Testis (tissue), 3 donors: ENCODE measurements around the gene TBC1D10A. TPM values are rescaled to one million over a fixed set of nuclear protein-coding genes. Genes with fewer than 3 reads are reported as not detected.

ENCODE experiments used
- DNase-seq: peaks from one replicate; pipeline ENCODE4 v3.0.0-alpha.2; 2019
- H3K27ac ChIP-seq, 2 donors: fragments of 200-600 bp; sonication (generic); one replicate each; pipeline ENCODE4 v1.5.1; 2019
- H3K27me3 ChIP-seq: fragments of 200-600 bp; sonication (generic); one replicate; pipeline ENCODE4 v1.5.1; 2019
- H3K36me3 ChIP-seq: fragments of 200-600 bp; sonication (generic); one replicate; pipeline ENCODE4 v1.5.1; 2017; ENCODE audit warnings: low read depth; ENCODE audit errors: missing control alignments
- H3K4me1 ChIP-seq: fragments of 200-600 bp; sonication (generic); one replicate; pipeline ENCODE4 v1.5.1; 2019
- H3K4me3 ChIP-seq, 2 donors: fragments of 200-600 bp; sonication (generic); one replicate each; pipeline ENCODE4 v1.5.1; 2017 to 2019
- H3K9me3 ChIP-seq: fragments of 200-600 bp; sonication (generic); one replicate; pipeline ENCODE4 v1.5.1; 2017
- POLR2A ChIP-seq: fragments of 450-650 bp; IDR thresholded peaks from one replicate; pipeline ENCODE4 v1.6.1; 2017; ENCODE audit warnings: antibody characterized with exemption, mild to moderate bottlenecking, moderate library complexity
- WGBS, 2 donors: methylation state at CpG; one replicate each; pipeline ENCODE4 v1.1.5; 2018; 5-methylcytosine and 5-hydroxymethylcytosine counted together
- intact Hi-C: fragments of 100-400 bp; cut with DNase I; formaldehyde crosslinking; loops from one replicate; pipeline ENCODE4 v1.15.1; 2023; ENCODE audit warnings: low total_unique reads
- polyA plus RNA-seq: library from polyadenylated mRNA; stranded (reverse); fragments of 350-450 nt; fragmentation: Illumina TruSeq; extraction: RNeasy Lipid Tissue Mini Kit (QIAGEN cat#74804); gene quantifications from one replicate; pipeline ENCODE4 v1.2.3, GENCODE V29; 2014; ENCODE audit warnings: low read depth, low replicate concordance; ENCODE audit not compliant: insufficient read depth
- total RNA-seq, 2 donors: library from RNA; depleted of rRNA; stranded (reverse); fragments of >200 nt; gene quantifications; one replicate each; pipeline ENCODE4 v1.2.3, GENCODE V29; 2016
- TF ChIP-seq, protein P1 (sequence below), 3 experiments: fragments of 450-650 bp in 2 of 3; fragments of 200-600 bp in 1 of 3; sonication (generic) in 1 of 3; IDR thresholded peaks; one replicate each; pipeline ENCODE4 v1.5.1; 2016 to 2019; ENCODE audit warnings: antibody characterized with exemption in 3 of 3, mild to moderate bottlenecking in 2 of 3, moderate library complexity in 1 of 3

Gene TBC1D10A
- total and polyA plus RNA-seq, 3 donors from 2014 or later = 48.4 to 79.1 (median 51.0) TPM

DNA sequence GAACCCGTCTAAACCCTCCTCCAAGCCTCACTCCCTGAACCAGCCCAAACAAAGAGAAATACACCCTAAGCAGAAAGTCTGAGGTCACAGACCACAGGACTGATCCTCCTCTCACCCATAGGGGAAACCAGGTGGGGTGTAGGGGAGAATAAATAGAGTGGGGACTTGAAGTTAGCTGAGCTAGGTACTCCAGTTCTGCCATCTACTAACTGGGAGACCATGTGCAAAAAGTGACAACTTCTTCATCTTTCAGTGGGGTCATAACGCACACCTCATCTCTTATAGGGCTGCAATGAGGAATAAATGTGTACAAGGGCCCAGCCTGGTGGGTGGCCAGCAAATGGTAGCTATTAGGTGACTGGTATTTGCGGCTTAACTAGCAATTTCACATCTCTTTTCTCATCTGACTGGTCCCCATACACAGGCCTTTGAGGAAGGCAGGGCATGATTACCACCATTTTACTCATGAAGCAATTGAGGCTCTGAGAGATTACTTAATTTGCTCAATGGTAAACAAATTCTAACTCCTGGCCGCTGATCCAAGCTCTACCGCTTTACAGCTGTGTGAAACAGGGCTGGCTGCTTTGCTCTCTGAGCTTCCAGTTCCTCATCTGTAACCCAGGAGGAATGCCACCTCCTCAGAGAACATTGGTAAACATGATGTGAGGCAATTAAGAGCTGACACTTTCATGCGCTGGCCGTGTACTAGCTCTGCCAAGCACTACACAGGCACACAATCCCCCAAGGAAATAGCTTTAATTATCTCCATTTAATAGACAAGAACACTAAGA lies 16.6 kb downstream of the TBC1D10A start:
- Histone ChIP-seq H3K9me3 (no peaks in the 10 kb centered on the region), H3K27ac (peak overlapping the region in 1 of 2 donors; percentile 75), H3K36me3 (no peaks in the 10 kb centered on the region), H3K4me1 (peaks cover 73% of the 10 kb centered on the region), H3K4me3 (no peak overlapping the region), H3K27me3 (no peaks in the 10 kb centered on the region)
- intact Hi-C loops = no loop called here
- no peak for TF ChIP-seq POLR2A
- TF ChIP-seq, protein P1, sequence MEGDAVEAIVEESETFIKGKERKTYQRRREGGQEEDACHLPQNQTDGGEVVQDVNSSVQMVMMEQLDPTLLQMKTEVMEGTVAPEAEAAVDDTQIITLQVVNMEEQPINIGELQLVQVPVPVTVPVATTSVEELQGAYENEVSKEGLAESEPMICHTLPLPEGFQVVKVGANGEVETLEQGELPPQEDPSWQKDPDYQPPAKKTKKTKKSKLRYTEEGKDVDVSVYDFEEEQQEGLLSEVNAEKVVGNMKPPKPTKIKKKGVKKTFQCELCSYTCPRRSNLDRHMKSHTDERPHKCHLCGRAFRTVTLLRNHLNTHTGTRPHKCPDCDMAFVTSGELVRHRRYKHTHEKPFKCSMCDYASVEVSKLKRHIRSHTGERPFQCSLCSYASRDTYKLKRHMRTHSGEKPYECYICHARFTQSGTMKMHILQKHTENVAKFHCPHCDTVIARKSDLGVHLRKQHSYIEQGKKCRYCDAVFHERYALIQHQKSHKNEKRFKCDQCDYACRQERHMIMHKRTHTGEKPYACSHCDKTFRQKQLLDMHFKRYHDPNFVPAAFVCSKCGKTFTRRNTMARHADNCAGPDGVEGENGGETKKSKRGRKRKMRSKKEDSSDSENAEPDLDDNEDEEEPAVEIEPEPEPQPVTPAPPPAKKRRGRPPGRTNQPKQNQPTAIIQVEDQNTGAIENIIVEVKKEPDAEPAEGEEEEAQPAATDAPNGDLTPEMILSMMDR (IDR thresholded peaks at IDR 0.05) = no peak
- peak; percentile 33 for DNase-seq
- WGBS, 2 donors = 67 to 85% methylated on average over 5 to 7 of the region's 7 CpGs

DNA sequence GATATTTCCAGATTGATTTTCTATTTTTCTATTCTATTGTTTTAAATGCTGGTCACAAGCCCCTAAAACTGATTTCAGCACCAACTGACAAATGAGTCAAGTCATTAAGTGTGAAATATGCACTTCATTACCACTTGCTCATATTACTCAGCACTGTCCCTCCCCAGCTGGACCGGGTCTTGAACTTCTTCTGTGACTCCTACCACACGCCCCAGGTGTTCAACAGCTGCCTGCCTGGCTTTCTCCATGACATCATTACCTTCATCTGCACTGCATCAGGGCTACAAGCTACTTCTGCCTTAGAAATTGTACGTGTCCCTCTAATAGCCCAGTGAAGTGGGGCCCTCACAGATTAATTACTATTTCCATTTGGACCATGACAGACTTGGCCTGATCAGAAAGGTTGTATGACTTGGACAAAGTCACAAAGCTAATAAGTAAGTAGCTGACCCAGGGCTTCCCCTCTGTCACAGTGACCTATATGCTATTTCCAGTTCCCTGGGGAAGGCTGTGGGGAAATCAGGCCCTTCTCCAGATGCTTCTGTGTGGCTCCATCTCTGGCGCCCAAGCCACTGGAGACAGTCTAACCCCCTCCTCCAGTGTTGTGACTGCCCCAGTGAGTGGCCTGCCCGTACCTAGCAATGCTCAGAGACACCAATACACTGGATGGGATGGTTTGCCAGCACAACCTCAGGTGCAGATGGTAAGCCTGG lies 18.1 kb downstream of the TBC1D10A start:
- no peaks in the 10 kb centered on the region for H3K27me3 ChIP-seq
- DNase-seq = no peak
- 80 to 85% methylated on average over 4 to 5 of the region's 5 CpGs for WGBS, 2 donors
- H3K9me3 ChIP-seq = no peaks in the 10 kb centered on the region
- H3K36me3 ChIP-seq = no peaks in the 10 kb centered on the region
- H3K4me3 ChIP-seq = no peak overlapping the region
- peaks cover 75% of the 10 kb centered on the region for H3K4me1 ChIP-seq
- no peak overlapping the region for H3K27ac ChIP-seq
- TF ChIP-seq POLR2A = no peak
- TF ChIP-seq, protein P1 (IDR thresholded peaks at IDR 0.05) = no peak
- intact Hi-C loops = no loop called here

DNA sequence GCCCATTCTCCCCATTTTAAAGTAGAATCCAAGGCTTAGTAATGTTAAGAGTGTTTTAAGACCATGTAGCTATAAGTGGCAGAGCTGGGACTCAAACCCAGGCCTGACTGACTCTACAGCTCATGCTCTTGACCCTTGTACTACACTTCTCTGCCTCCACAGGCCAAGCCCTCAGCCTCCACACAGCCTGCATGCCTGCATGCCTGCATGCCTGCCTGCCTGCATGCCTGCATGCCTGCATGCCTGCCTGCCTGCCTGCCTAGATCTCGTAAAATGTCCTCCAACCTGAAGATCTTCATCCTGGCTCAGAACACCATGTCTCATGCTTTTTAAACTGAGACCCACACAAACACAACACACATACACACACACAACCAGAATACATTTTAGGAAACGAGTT lies 18.6 kb downstream of the TBC1D10A start:
- Histone ChIP-seq H3K4me1 (peaks cover 77% of the 10 kb centered on the region), H3K27ac (no peak overlapping the region)
- intact Hi-C loops = no loop called here

DNA sequence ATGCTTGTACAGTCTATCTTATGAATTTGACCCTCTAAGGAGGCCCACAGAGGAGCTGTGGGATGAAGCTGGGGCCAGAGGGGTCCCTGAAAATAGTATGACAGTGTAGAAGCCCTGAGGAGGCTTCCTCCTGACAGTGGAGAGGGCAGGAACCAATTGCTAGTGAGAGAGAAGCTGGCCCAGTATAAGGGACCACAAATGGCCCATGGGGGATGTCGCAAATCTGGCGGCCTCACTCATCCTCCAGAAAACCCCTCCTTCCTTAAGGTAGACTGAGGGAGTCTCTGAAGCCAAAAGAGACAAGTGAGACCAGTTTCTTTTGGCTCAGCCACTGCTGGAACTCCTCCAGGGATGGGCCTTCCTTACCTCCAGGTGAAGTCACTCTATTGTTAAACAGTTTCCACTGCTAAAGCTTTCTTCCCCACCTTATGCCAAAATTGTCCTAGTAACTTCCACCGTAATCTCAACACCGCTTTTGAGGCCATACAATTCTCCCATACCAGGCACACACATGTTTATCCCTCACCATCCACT lies 19.6 kb downstream of the TBC1D10A start:
- Histone ChIP-seq H3K4me3 (no peak overlapping the region), H3K27me3 (no peaks in the 10 kb centered on the region), H3K36me3 (no peaks in the 10 kb centered on the region), H3K4me1 (peaks cover 77% of the 10 kb centered on the region), H3K9me3 (no peaks in the 10 kb centered on the region), H3K27ac (peak overlapping the region in 1 of 2 donors; percentile 82)
- TF ChIP-seq, protein P1 (IDR thresholded peaks at IDR 0.05) = no peak
- TF ChIP-seq POLR2A = no peak
- intact Hi-C loops = no loop called here
- 80 to 90% methylated on average over 4 of the region's 4 CpGs for WGBS, 2 donors
- DNase-seq = no peak

More for the DNA sequence above, 18.6 kb downstream of the TBC1D10A start:
- WGBS, 2 donors = 78 to 83% methylated on average over 2 of the region's 2 CpGs
- Histone ChIP-seq H3K36me3 (no peaks in the 10 kb centered on the region), H3K4me3 (no peak overlapping the region), H3K27me3 (no peaks in the 10 kb centered on the region), H3K9me3 (no peaks in the 10 kb centered on the region)
- no peak for TF ChIP-seq POLR2A
- TF ChIP-seq, protein P1 (IDR thresholded peaks at IDR 0.05) = no peak
- DNase-seq = no peak
